Heart left ventricle (tissue), 13 donors: Measurements from ENCODE around the gene CEP128.

ENCODE experiments used
- POLR2A ChIP-seq, 2 donors: fragments of 450-650 bp; IDR thresholded peaks; one replicate each; pipeline ENCODE4 v1.6.1; 2017; ENCODE audit warnings: antibody characterized with exemption in 2 of 2, mild to moderate bottlenecking in 2 of 2, moderate library complexity in 2 of 2
- TF ChIP-seq, protein P1 (sequence below), 12 donors: fragments of 200-600 bp; sonication (generic) in 4 of 12; IDR thresholded peaks; one replicate each; pipeline versions ENCODE4 v1.5.0 to v1.8.0; 2018 to 2022; ENCODE audit warnings: antibody characterized with exemption in 12 of 12, mild to moderate bottlenecking in 5 of 12
- donor health status: ischemic (EF 13 %, LVEDD 7.1; RV severe dilation, severe dysfunction).
- donor health status: DM: no; HTN: yes; CAD: no.
- donor health status: DM: no; HTN: no; CAD: no.
- donor health status: ischemic (EF 25% LVEDD 6.9; RV normal size, moderate dysfunction).
- donor health status: ischemic (EF 25% LVEDD 5.7; RV mildly dilated, moderate dysfunction).
- donor health status: ischemic (EF 35%, LVEDD 5.7; RV mildly dilated, moderate dysfunction).
- donor health status: nonischemic (EF 11% LVEDD 7.7; RV severe dilation, severe dysfunction).
- donor health status: DM: yes; HTN: yes; CAD: no.
- donor health status: PGD.
- donor health status: ischemic (EF 29% LVEDD 5.4; RV normal size, mild dysfunction).
- donor health status: nonischemic (EF 23%, LVEDD 6.1; RV moderate dilation, normal function).

DNA sequence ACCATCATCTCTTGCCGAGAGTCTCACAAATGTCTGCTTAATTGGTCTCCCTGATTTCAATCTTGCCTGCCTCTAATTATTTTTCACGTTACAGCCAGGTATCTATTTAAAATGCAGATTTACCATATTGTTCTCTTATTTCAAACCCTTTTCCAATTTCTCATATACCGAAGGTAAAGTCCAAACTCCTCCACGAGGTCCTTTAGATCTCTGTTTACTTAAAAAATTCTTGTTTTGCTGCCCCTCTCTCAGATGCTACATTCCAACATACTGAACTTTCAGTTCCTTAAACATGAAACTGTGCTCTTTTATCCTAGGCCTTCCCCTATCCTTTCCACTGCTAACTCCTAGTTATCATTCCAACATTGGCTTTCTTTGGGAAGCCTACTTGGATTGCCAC lies 363.9 kb downstream of the CEP128 start:
- TF ChIP-seq POLR2A (IDR thresholded peaks at IDR 0.05): no peak
- TF ChIP-seq, protein P1, sequence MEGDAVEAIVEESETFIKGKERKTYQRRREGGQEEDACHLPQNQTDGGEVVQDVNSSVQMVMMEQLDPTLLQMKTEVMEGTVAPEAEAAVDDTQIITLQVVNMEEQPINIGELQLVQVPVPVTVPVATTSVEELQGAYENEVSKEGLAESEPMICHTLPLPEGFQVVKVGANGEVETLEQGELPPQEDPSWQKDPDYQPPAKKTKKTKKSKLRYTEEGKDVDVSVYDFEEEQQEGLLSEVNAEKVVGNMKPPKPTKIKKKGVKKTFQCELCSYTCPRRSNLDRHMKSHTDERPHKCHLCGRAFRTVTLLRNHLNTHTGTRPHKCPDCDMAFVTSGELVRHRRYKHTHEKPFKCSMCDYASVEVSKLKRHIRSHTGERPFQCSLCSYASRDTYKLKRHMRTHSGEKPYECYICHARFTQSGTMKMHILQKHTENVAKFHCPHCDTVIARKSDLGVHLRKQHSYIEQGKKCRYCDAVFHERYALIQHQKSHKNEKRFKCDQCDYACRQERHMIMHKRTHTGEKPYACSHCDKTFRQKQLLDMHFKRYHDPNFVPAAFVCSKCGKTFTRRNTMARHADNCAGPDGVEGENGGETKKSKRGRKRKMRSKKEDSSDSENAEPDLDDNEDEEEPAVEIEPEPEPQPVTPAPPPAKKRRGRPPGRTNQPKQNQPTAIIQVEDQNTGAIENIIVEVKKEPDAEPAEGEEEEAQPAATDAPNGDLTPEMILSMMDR (IDR thresholded peaks at IDR 0.05): no peak
